Glomerular visceral epithelial cell (primary cell): ENCODE results near the gene SPATA2L.

Experiments
- DNase-seq: peaks from one replicate; pipeline ENCODE4 v3.0.0-alpha.2; 2016; ENCODE audit errors: extremely low spot score

Gene SPATA2L

DNA sequence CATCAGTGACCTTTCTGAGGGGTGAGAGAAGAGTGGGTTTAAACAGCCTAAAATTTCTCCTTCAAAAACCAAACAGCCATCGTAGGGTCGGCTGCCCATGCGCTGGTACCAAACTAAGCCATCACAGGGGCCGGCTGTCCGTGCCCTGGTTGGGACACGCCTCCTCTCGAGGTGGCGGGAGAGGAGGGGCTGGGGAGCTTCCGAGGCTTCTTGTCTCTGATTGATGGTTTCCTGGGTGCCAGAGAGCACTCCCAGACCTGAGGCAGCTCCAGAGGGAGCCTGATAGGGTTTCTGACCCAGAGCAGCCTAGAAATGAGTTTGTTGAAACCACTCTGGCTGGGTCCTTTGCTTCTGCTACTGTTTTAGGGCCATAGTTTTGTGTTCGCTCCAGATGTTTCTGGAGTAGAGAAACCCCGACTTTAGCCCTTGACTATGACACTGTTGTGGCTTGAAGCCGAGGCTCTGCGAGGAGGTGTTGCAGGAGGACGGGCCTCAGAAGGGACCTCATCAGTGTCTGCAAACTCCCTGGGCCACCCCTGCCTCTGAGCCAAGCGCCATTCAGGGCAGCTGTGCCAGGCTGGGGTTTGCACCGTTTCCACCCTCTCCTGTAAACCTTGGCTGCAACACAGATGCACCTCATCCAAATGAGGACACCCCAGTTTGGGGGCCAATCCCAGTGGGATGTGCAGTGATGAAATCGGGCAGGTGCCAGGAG is 26.1 kb upstream of the SPATA2L start:
- no peak for DNase-seq

DNA sequence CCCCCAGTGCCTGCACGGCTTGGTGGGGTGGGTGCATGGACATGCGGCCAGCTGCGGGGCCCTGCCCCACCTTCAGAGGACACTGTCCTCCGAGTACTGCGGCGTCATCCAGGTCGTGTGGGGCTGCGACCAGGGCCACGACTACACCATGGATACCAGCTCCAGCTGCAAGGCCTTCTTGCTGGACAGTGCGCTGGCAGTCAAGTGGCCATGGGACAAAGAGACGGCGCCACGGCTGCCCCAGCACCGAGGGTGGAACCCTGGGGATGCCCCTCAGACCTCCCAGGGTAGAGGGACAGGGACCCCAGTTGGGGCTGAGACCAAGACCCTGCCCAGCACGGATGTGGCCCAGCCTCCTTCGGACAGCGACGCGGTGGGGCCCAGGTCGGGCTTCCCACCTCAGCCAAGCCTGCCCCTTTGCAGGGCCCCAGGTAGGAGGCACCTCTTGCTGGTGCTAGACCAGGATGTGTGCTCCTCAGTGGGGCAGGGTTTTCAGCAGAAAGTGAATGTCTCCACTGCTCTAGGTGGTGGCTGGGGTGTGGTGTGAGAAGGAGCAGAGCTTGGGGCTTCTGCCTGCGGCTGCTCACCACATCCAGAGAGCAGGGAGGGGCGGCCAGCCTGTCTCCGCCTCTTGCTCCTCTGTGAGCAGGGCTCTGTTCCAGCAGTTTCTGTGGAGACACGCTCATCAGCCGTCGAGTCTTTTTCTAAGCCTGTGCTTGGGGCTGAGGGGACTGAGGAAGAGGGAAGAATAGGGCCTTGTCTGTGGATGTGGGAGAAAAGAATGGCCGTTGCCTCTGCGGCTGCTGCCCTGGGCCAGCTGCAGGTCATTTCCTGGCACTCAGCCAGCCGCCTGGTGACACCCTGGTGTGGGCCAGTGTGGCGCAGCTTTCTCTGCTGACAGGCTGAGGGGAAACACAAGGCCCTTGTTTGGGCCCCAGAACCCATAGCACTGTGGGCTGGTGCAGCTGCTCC is 22.1 kb upstream of the SPATA2L start:
- DNase-seq, result no peak

DNA sequence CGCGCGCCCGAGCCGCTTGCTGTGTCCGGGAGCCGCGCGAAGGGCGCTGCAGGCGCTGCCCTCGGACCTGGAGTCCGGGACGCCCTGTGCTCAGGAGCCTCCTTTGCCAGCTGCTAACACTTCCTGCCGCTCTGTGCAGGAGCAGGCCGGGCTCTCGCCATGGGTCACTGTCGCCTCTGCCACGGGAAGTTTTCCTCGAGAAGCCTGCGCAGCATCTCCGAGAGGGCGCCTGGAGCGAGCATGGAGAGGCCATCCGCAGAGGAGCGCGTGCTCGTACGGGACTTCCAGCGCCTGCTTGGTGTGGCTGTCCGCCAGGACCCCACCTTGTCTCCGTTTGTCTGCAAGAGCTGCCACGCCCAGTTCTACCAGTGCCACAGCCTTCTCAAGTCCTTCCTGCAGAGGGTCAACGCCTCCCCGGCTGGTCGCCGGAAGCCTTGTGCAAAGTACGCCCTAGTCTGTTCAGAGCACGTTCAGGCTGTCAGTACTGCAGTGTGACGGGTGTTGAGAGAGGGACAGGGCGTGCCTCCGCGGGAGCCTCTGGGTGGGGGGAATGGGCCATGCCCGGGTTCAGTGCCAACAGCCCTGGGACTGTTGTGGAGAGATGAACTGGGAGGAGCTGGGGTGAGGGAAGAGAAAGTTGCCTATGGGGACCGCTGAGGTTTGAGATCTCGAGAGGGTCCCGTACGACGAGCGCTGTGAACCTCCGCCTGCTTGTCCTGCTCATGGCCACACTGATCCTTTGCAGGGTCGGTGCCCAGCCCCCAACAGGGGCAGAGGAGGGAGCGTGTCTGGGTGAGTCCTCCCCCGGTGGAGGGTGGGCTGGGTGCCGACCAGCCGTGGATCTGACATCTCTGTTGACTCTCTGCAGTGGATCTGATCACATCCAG is 21.1 kb upstream of the SPATA2L start:
- peak; percentile 51 for DNase-seq

DNA sequence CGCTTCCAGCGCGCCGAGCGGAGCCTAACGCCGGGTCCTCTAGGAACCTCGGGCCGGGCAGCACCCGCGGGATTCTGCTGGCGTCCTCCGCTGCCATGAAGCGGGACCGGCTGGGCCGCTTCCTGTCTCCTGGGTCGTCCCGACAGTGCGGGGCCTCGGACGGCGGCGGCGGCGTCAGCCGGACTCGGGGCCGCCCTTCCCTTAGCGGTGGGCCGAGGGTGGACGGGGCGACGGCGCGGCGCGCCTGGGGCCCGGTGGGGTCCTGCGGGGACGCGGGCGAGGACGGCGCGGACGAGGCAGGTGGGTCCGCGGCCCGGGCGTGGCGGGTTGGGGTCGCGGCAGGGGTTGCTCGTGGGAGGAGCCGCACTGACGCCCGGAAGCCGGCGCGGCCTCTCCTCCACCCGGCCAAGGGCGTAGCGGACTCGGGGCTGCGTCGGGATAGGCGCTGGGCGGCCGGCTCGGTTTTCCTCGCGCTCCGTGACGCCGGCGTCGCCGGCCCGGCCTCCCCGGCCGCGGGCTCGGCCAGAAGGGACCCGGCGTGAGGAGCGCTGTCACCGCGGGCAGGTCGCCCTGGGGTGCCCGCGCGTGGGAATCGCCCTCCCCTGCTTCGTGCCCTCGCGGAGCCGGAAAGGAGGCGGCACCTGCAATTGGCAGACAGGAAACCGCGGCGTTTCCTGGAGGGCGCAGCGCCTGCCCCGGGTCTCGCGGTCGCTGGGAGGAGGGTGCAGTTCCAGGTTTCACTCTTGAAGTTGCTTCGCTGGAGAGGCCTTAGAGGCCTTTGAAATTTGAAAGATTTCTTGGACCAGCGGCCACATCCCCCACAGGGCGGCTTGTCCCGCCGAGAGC is 20.3 kb upstream of the SPATA2L start:
- DNase-seq, result peak; percentile 42

DNA sequence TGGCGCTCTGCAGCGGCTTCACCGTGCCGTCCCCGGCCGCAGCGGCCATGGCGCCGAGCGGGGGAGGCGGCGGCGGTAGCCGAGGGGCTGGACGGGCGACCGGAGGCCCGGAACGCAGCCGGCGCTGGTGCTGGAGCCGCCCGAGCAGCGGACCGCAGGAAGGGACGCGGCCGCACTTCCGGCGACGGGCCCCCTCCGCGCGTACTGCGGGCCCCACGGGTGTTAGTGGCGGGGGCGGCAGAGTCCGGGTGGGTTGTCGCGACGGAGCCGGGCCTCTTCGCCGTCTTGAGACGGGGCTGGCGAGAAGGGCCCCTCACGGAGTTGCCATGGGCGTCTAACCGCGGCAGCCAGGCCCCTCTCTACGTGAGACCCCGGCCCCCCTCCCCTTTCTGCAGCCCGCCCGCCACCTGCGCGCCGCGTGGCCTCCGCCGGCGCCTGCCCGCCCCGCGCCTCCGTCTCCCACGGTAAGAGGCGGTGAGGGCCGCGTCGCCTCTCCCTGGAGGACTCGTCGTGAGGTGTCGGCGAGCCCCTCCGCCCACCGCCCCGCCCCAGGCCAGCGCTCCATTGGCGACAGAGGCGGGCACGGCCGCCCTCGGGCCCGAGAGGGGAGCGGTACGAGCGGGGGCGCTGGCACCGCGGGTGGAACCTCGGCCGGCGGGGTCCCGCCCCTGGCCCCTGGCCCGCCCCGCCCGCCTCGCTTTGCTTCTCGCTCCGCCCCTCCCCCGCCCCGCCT is 19.5 kb upstream of the SPATA2L start, which contains the start of the genes VPS9D1 and ZNF276:
Gene VPS9D1 (minus strand): TSS at position 86 of the 733 bp plus-strand sequence. CDS start 37 bp downstream, at position 49.
Gene ZNF276 (plus strand): TSS at position 725 of the 733 bp plus-strand sequence. CDS start 104 bp downstream, outside the sequence.
- DNase-seq, result peak; percentile 74

DNA sequence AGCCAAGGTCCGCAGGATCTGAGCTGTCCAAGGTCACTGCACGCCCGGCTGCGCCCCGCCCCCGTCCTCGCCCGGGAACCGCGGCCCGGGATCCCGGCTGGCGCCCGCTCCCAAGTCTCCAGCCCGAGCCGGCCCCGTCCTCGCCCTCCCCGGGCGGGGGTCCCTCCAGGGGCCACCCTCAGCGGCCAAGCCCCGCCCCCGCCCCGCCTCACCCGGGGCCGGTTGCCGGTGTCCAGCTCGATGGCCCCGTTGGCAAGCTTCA is 19.0 kb upstream of the SPATA2L start:
- peak; percentile 16 for DNase-seq

GRCh38 chr16:89717688-89718505 is 16.4 kb upstream of the SPATA2L start:
- no peak for DNase-seq

GRCh38 chr16:89716916-89717687 is 15.6 kb upstream of the SPATA2L start:
- DNase-seq, result no peak

DNA sequence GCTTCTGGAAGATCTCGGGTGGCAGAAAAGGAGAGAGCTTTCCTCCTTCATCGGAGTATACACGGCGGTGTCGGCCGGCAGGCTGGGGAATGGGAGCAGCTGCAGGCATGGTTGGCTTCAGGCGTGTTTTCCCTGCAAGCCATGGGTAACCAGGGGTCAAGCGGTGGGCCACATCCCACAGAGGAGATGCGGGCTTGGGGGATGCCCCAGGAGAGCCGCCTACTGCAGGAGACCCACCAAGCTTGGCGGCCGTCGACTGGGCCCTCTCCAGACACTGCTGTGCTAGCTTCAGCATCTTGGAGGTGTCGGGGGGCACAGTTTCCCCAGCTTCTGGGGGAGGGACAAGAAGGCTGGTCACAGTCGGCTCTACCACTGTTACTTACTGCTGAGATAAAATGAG is 15.0 kb upstream of the SPATA2L start:
- no peak for DNase-seq

GRCh38 chr16:89712274-89712781 is 10.8 kb upstream of the SPATA2L start:
- DNase-seq, result no peak

DNA sequence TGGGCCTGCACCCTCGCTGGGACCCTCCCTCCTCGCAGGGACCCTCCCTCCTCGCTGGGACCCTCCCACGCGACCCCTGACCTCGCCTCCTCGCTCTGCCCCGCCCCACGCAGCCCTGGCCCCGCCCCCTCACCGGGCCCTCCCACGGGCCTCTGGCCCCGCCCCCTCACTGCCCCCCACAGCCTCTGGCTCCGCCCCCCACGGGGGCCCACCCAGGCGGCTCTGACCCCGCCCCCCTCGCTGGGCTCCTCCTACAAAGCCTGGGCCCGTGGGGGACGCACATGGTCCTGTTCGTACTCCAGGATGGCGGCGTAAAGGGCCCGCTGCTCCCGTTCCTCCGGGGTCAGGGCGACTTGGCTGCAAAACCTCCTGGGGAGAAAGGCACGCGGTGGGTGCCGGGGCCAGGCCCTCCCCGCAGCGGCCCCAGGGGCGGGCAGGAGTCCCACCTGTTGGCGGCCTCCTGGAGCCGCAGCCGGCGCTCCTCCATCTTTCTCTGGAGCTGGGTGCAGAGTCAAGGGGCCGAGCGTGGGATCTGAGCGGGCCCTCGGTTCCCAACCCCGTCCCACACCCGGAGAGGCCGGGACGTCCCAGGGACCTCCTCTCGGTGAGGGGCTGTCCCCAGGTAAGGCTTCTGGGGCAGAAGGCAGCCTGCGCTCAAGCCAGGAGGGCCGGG is 10.2 kb upstream of the SPATA2L start:
- peak; percentile 76 for DNase-seq

GRCh38 chr16:89710709-89711564 is 9.4 kb upstream of the SPATA2L start:
- no peak for DNase-seq

DNA sequence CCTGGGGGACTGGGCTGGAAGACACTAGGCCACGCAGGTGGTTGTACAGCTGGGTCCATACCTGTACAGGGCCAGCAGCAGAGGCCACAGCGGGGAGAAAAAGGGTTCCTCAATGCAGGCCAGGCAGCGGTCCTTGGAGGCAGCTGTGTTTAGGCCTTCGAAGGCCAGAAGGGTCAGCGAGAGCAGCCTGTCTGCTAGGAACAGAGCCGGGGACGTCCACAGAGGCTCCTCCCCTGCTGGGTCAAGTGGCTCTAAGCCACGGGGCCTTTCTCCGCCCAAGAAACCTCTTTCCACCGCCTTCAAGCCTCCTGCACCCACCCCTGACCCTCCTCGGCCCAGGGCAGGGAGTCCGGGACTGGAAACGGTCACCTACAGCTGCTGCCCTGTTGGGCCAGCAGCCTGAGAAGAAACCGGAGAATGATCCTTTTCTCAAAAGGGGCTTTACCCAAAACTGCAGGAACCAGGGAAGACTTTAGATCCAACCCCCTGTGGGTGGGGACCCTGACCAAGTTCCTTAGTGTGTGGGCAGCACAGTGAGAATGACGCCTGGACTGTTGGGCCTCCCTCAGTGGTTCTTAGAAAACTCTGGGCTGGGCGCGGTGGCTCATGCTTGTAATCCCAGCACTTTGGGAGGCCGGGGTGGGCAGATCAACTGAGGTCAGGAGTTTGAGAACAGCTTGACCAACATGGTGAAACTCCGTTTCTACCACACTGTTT is 8.4 kb upstream of the SPATA2L start:
- DNase-seq, result no peak

DNA sequence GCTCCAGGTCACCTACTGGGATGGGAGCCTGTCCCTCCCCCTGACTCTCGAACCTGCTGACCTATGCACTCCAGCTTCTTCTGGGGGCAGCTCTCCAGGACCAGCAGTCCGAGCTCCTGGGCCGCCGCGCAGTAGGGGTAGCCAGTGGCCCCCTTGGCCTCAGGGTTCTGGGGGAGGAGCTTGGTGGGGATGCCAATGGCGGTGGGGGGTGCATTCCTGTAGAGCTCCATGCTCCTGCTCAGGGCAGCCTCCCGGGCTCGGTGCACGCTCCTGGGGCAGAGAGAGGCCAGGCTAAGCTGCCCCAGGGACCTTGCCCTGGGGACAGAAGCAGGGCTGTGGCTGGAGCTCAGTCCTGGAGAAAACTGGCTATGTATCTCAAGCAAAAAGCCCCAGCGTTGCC is 7.7 kb upstream of the SPATA2L start:
- DNase-seq, result no peak

GRCh38 chr16:89708481-89708931 is 7.0 kb upstream of the SPATA2L start:
- DNase-seq, result no peak

DNA sequence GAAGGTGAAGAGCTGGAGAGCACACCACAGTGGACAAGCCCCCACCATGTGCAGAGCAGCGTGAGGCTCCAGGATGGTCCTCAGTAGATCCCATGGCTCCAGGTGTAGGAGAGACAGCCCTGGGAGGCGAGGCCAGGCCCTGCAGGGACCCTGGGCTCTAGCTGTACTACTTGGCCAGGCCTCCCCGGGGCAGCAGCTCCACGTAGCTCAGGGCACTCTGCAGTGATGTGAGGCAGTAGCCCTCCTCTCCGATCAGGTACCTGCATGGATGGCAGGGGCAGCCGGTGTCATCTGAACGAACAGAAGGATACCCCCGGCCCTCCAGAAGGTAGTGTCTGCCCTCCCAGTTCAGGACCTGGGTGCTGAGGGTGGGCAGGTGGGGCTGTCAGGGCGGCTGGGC is 6.2 kb upstream of the SPATA2L start:
- DNase-seq, result no peak
